ENCODE measurements around the gene NF1. TPM values are rescaled to one million over a fixed set of nuclear protein-coding genes. Genes with fewer than 3 reads are reported as not detected.

The NF1 gene
- polyA plus RNA-seq, 3 donors from 2014 or later, result 2.1 to 4.7 (median 3.5) TPM

DNA sequence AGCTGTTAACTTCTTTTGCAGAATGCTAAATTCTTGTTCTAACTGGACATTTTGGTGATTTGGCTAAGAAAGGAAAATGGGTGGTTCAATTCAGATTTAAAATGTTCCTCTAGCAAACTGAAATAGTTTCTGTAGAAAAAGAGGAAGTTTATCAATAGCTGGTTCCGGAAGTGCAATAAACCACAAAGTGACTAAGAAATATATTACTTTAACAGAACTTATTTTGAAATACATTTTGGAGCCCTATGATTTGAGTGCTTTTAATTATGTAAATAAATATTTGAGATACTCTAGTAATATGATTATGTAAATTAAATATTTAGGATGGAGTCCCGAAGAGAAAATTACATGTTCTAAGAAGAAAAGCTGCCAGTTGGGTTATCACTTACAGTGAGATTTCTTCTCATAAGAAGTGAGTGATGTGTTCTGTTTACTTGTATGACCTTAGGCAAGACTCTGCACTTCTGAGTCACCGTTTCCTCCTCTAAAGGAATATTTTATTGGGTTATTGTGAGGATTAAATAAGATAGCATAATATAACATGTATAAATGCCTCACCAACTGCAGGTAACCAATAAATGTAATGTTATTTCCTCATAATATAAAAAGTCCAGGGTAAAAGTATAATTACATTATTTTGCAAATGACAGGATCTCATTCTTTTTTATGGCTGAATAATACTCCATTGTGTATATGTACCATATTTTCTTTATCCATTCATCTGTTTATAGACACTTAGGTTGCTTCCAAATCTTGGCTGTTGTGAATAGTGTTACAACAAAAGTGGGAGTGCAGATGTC lies 219.4 kb downstream of the NF1 start, which contains the start of gene EVI2B:
Gene EVI2B (minus strand): TSS at position 73 of the 800 bp plus-strand sequence. CDS start 8,445 bp downstream, outside the sequence.
- Mint-ChIP-seq H3K9me3 (no peaks in the 10 kb centered on the region), H3K4me1 (peaks cover 69 to 85% of the 10 kb centered on the region in 2 donors), H3K27ac (peak within 1 kb of the TSS; percentile 91 to 98 (median 93)), H3K4me3 (peak within 1 kb of the TSS; percentile 89 to 97 (median 95)), H3K36me3 (peaks cover 4% of the 10 kb centered on the region in 3 donors), H3K27me3 (ENCODE audit: low read depth in 3 of 3) (peaks cover 3 to 9% (median 6%) of the 10 kb centered on the region in 3 donors)
- peak; percentile 49 to 62 (median 60) for DNase-seq

DNA sequence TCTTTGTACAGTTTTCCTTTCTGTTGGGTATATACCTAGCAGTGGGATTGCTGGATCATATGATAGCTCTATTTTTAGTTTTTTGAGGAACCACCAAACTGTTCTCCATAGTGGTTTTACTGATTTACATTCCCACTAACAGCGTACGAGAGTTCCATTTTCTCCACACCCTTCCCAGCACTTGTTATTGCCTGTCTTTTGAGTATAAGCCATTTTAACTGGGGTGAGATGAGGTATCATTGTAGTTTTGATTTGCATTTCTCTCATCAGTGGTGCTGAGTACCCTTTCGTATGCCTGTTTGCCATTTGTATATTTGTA lies 220.0 kb downstream of the NF1 start:
- Mint-ChIP-seq H3K27ac (peak overlapping the region; percentile 61 to 98 (median 92)), H3K27me3 (ENCODE audit: low read depth in 3 of 3) (peaks cover 3 to 9% (median 6%) of the 10 kb centered on the region in 3 donors), H3K36me3 (peaks cover 4% of the 10 kb centered on the region in 3 donors), H3K4me1 (peaks cover 66 to 85% of the 10 kb centered on the region in 2 donors), H3K4me3 (peak overlapping the region; percentile 89 to 97 (median 95)), H3K9me3 (no peaks in the 10 kb centered on the region)
- DNase-seq, result no peak

DNA sequence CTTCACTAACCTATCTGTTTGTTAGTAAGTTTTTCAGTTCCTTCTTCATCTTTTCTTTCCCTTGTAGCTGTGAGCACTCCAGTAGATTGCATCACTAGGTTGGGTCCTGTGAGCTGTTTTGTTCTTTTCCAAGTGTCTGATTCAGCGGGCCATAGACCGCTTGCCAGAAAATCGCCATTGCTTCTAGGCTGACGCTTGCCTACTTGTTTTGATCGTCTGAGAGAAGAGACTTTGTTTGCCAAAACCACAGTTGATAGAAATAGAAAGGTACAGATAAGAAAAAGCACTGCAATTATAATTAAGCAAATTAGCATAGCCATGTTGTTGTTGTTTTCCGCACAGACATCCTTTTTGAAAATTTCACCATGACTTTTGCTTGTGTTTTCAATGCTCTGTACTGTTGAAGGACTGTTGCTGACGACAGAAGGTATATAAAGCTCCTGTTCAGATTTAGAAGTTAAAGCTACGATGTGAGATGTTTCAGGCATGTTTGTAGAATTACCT lies 223.6 kb downstream of the NF1 start:
- H3K4me3 Mint-ChIP-seq, result peak overlapping the region; percentile 80 to 93 (median 85)
- H3K4me1 Mint-ChIP-seq, result peaks cover 55 to 82% of the 10 kb centered on the region in 2 donors
- H3K36me3 Mint-ChIP-seq, result peaks cover 4% of the 10 kb centered on the region in 3 donors
- peaks cover 9 to 14% (median 12%) of the 10 kb centered on the region in 3 donors for H3K27me3 Mint-ChIP-seq (ENCODE audit: low read depth in 3 of 3)
- H3K27ac Mint-ChIP-seq, result peak overlapping the region; percentile 93 to 98 (median 98)
- no peaks in the 10 kb centered on the region for H3K9me3 Mint-ChIP-seq
- DNase-seq, result peak in 2 of 3 donors; percentile 44 to 50

DNA sequence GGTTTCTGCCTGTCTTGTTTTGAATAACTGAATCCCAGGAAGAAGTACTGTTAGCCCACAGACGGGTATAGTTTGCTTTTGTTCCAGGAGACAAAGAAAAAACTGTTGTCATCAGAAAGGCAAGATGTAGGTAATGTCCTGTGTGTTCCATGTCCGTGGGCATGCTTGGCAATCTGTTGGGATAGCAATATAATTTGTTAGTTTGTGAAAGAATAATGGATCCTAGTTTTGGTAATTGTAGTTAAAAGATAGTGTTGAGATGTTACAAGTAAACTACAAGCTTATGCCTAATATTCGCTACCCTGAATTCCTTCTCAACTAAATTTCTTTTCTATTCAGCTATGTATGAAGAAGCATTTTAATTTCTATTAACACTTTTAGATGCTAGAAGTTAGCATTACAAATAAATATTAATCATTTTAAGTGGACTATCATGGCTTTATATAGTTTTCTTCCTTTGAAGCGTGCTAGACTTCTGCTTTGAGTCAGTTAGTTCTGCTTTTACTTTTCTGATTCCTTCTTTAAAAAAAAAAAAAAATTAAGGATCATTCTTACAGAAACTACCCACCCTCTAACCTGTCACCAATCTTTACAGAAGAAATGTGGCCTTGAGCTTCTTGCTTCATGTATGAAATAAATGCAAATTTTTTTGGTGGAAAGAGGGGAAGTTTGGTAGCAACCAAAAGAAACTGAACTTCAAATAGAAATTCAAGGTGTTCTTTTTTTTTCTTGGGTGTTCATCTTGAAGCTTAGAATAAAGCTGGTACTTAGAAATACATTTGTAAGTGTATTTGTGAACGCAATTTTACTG lies 224.3 kb downstream of the NF1 start:
- H3K4me1 Mint-ChIP-seq, result peaks cover 59 to 77% of the 10 kb centered on the region in 2 donors

DNA sequence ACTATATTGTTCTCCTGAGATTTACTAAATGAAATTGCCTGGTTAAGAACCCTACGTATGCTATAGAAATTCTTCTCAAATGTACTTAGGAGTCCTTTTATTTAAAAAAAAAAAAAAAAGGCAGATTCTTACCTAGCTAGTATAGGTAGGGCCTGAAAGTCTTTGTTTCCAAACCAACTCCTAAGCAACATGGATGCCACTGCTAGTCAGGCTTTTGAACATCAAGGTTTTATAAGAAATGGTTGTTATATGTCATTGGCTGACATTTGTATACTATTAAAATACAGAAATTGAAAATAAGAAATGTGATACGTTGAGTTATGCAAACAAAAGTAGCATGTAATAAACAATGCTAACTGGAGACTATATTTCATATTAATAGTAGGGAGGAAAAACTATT lies 225.5 kb downstream of the NF1 start:
- Mint-ChIP-seq H3K4me1 (peaks cover 50 to 66% of the 10 kb centered on the region in 2 donors), H3K27me3 (ENCODE audit: low read depth in 3 of 3) (peaks cover 8 to 9% (median 9%) of the 10 kb centered on the region in 3 donors), H3K36me3 (peaks cover 4% of the 10 kb centered on the region in 3 donors), H3K4me3 (peak overlapping the region; percentile 80 to 93 (median 85)), H3K9me3 (no peaks in the 10 kb centered on the region), H3K27ac (peak overlapping the region; percentile 93 to 98 (median 98))
- DNase-seq, result no peak

More for the DNA sequence above, 224.3 kb downstream of the NF1 start:
- Mint-ChIP-seq H3K27me3 (ENCODE audit: low read depth in 3 of 3) (peaks cover 8 to 9% (median 9%) of the 10 kb centered on the region in 3 donors), H3K27ac (peak overlapping the region; percentile 93 to 98 (median 98)), H3K36me3 (peaks cover 4% of the 10 kb centered on the region in 3 donors), H3K4me3 (peak overlapping the region; percentile 80 to 93 (median 85)), H3K9me3 (no peaks in the 10 kb centered on the region)
- DNase-seq, result no peak

DNA sequence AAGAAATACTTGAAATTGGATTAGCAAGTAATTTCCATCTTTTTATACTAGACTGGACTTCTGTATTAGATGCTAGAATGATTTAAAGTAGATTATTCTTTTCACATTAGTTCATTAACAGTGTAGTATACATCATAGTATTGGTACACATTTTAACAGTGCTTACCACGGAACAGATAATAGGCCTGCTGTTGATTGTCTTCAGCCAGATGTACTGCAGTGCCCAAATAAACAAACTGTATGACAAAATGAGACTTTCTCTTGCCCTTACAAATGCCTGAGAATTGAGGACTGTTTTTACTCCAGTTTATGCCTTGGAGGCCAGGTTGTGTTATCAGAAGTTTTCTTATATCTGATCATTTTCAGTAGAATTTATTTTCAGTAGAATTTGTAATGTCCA lies 226.0 kb downstream of the NF1 start:
- Mint-ChIP-seq H3K27me3 (ENCODE audit: low read depth in 3 of 3) (peaks cover 8 to 9% (median 9%) of the 10 kb centered on the region in 3 donors), H3K4me1 (peaks cover 48 to 61% of the 10 kb centered on the region in 2 donors), H3K9me3 (no peaks in the 10 kb centered on the region), H3K36me3 (peaks cover 4% of the 10 kb centered on the region in 3 donors), H3K4me3 (peak overlapping the region; percentile 80 to 93 (median 85)), H3K27ac (peak overlapping the region; percentile 93 to 98 (median 98))
- DNase-seq, result no peak

DNA sequence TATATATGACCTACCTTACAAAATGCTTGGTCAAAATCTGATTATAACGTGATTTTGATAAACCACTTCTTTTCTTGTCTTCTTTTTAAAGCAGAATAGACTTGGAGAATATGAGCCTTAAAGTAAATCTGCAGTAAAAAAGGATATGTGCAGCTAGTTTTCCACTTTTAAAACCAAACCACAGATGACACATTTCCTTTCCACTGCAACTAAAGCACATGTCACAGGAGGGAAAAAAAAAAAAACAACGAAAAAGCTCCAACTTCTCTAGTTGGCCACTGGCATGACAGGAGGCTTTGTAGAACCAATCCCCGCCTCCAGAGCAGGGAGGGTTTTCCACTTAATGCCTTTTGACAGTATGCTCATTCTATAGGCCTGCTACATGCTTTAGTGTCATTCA lies 226.7 kb downstream of the NF1 start, which contains the start of gene EVI2A:
Gene EVI2A (minus strand): TSS at position 142 of the 400 bp plus-strand sequence. CDS start 2,609 bp downstream, outside the sequence.
- Mint-ChIP-seq H3K27ac (peak within 1 kb of the TSS; percentile 93 to 98 (median 98)), H3K27me3 (ENCODE audit: low read depth in 3 of 3) (peaks cover 9 to 10% (median 10%) of the 10 kb centered on the region in 3 donors), H3K9me3 (no peaks in the 10 kb centered on the region), H3K36me3 (peaks cover 4 to 9% (median 4%) of the 10 kb centered on the region in 3 donors), H3K4me3 (peak within 1 kb of the TSS; percentile 80 to 93 (median 85)), H3K4me1 (peaks cover 42 to 54% of the 10 kb centered on the region in 2 donors)
- peak; percentile 81 to 85 (median 83) for DNase-seq

DNA sequence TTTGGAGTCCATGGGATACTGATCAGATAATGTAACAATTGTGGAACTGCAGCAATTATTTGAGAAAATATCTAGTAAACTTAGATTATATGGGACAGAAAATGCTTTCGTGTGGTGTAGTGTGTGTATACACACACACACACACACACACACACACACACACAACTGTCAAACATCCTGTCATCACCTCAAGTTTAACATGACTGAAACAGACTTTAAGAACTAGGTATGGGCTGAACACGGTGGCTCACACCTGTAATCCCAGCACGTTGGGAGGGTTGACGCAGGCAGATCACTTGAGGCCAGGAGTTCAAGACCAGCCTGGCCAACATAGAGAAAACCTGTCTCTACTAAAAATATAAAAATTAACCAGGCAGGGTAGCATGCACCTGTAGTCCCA lies 227.2 kb downstream of the NF1 start:
- peaks cover 4 to 12% (median 4%) of the 10 kb centered on the region in 3 donors for H3K36me3 Mint-ChIP-seq
- peak overlapping the region; percentile 93 to 98 (median 98) for H3K27ac Mint-ChIP-seq
- H3K9me3 Mint-ChIP-seq, result no peaks in the 10 kb centered on the region
- DNase-seq, result no peak
- peak overlapping the region; percentile 80 to 93 (median 85) for H3K4me3 Mint-ChIP-seq
- H3K27me3 Mint-ChIP-seq (ENCODE audit: low read depth in 3 of 3), result peaks cover 9 to 11% (median 10%) of the 10 kb centered on the region in 3 donors
- peaks cover 38 to 49% of the 10 kb centered on the region in 2 donors for H3K4me1 Mint-ChIP-seq

DNA sequence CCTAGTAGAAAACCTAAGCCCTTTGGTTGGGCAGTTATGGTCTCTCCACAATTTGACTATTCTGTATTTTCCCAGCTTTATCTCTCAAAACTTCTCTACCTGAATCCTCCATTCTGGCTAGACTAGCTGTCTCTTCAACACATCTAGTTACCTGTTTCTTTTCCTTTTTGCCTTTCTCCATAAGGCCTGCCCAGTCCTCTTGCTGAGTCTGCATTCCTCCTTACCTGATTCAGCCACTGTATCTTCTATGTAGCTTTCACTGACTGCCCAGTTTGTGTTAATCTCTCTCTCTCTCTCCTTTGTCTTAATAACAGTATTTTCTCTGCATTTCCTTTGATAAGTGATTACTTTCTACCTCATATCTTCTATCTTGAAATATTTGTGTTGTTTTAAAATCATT lies 228.8 kb downstream of the NF1 start:
- H3K27ac Mint-ChIP-seq, result peak overlapping the region; percentile 15 to 82 (median 80)
- H3K27me3 Mint-ChIP-seq (ENCODE audit: low read depth in 3 of 3), result peaks cover 9 to 11% (median 10%) of the 10 kb centered on the region in 3 donors
- peaks cover 25 to 33% of the 10 kb centered on the region in 2 donors for H3K4me1 Mint-ChIP-seq
- H3K36me3 Mint-ChIP-seq, result peaks cover 0 to 17% (median 4%) of the 10 kb centered on the region in 3 donors
- H3K9me3 Mint-ChIP-seq, result no peaks in the 10 kb centered on the region
- no peak for DNase-seq
- H3K4me3 Mint-ChIP-seq, result peak overlapping the region in 1 of 5 donors; percentile 1

DNA sequence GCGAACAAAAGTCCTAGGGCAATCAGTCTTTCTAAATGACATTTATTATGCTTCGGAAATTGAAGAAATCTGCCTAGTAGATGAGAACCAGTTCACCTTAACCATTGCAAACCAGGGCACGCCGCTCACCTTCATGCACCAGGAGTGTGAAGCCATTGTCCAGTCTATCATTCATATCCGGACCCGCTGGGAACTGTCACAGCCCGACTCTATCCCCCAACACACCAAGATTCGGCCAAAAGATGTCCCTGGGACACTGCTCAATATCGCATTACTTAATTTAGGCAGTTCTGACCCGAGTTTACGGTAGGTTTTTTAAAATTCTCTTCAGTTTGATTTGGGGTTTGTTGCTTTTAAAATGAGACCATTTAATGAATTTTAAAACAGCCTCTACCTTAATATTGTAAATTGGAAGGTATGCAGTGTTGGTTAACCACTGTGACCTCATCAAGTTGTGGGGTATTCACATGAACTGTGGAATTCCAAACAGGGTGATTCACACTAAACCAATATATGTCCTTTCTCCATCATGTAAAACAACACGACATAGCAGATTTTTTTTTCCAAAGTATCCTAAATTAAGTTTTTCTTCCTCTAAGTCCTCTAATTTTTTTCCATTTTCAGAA lies 232.9 kb downstream of the NF1 start:
- DNase-seq, result no peak
- peaks cover 0 to 2% (median 2%) of the 10 kb centered on the region in 3 donors for H3K27me3 Mint-ChIP-seq (ENCODE audit: low read depth in 3 of 3)
- peaks cover 0 to 6% of the 10 kb centered on the region in 2 donors for H3K4me1 Mint-ChIP-seq
- H3K9me3 Mint-ChIP-seq, result no peaks in the 10 kb centered on the region
- peak overlapping the region in 2 of 6 donors; percentile 36 to 37 for H3K27ac Mint-ChIP-seq
- H3K36me3 Mint-ChIP-seq, result peaks cover 4 to 22% (median 9%) of the 10 kb centered on the region in 3 donors
- no peak overlapping the region for H3K4me3 Mint-ChIP-seq

DNA sequence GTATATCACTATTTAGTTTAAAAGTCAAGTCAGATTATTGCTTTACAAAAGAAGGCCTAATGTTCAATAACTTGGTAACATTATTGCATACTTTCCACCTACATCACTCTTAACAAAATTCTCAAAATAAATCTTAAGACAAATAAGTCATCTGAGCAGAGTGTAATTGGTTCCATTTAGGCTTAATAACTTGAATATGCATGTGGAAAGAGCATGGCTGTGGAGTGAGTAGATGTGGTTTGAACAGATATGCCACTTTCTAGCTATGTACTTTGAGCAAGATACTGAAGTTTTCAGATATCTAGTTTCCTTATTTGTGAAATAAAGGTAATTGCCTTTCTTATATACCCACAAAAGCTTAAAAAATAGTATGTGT lies 233.4 kb downstream of the NF1 start:
- peaks cover 0 to 5% of the 10 kb centered on the region in 2 donors for H3K4me1 Mint-ChIP-seq
- peaks cover 0 to 2% (median 2%) of the 10 kb centered on the region in 3 donors for H3K27me3 Mint-ChIP-seq (ENCODE audit: low read depth in 3 of 3)
- H3K36me3 Mint-ChIP-seq, result peaks cover 4 to 22% (median 9%) of the 10 kb centered on the region in 3 donors
- no peak overlapping the region for H3K4me3 Mint-ChIP-seq
- DNase-seq, result no peak
- peak overlapping the region in 1 of 6 donors; percentile 37 for H3K27ac Mint-ChIP-seq
- no peaks in the 10 kb centered on the region for H3K9me3 Mint-ChIP-seq

DNA sequence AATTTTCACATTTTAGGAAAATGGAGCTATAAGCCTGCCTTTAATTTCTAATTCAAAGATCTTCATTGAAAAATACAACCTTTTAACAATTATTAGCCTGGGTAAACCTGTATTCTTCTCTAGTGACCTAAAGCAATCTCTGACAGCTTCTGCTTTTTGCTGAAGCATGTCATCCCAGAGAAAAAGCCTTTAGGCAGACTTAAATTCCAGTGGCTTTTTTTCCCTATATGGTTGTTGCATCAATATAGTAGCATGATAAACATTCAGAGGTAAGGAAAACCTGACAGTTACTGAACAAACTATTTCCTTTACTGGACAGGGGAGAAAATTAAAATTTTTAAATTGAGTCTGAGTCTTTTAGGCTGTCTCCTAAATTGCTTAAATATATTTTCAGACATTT lies 234.4 kb downstream of the NF1 start:
- no peak overlapping the region for H3K4me3 Mint-ChIP-seq
- DNase-seq, result no peak
- H3K36me3 Mint-ChIP-seq, result peaks cover 4 to 22% (median 12%) of the 10 kb centered on the region in 3 donors
- no peaks in the 10 kb centered on the region for H3K9me3 Mint-ChIP-seq
- H3K27ac Mint-ChIP-seq, result no peak overlapping the region
- H3K27me3 Mint-ChIP-seq (ENCODE audit: low read depth in 3 of 3), result peaks cover 0 to 2% (median 2%) of the 10 kb centered on the region in 3 donors
- no peaks in the 10 kb centered on the region for H3K4me1 Mint-ChIP-seq
